H1 (cell line): ENCODE data around the gene PARP15. TPM values are rescaled to one million over a fixed set of nuclear protein-coding genes. Genes with fewer than 3 reads are reported as not detected.

Experiments
- CTCF ChIA-PET: fragments of 300-600 bp; sonication (Branson Sonifier 250); formaldehyde crosslinking; loops from one replicate; lab custom pipeline; 2021; ENCODE audit not compliant: partially characterized antibody; lab: Charles Lee
- POLR2A ChIA-PET: fragments of 300-600 bp; sonication (Branson Sonifier 250); formaldehyde crosslinking; loops from one replicate; lab custom pipeline; 2021; ENCODE audit warnings: inconsistent platforms; ENCODE audit not compliant: partially characterized antibody; lab: Charles Lee
- DNase-seq, 2 experiments: peaks; one replicate each; pipeline versions ENCODE4 v3.0.0 to v3.0.0-alpha.2; 2010 to 2022; ENCODE audit warnings: low spot score in 2 of 2, low read depth in 1 of 2, mixed read lengths in 1 of 2
- FAIRE-seq: peaks from 2 replicates; lab custom pipeline; 2011; peaks lifted over from hg19 to GRCh38; lab: Jason Lieb, UNC
- H2AFZ ChIP-seq: 2 replicates; pipeline ENCODE4 v1.8.1; 2012; ENCODE audit warnings: low read length, inconsistent platforms
- H2AK5ac ChIP-seq: 2 replicates; pipeline ENCODE4 v1.6.1; 2013; ENCODE audit warnings: low read depth, low read length
- H2BK120ac ChIP-seq: replicated peaks from 2 replicates; pipeline ENCODE3; 2013; ENCODE audit warnings: low read depth, low read length, inconsistent platforms
- H2BK12ac ChIP-seq: 2 replicates; pipeline ENCODE4 v1.6.1; 2013; ENCODE audit warnings: low read depth, low read length
- H2BK15ac ChIP-seq: 2 replicates; pipeline ENCODE4 v1.6.1; 2013; ENCODE audit warnings: low read length
- H2BK20ac ChIP-seq: 2 replicates; pipeline ENCODE4 v1.6.1; 2013; ENCODE audit warnings: low read length
- H2BK5ac ChIP-seq: 2 replicates; pipeline ENCODE4 v1.6.1; 2013; ENCODE audit warnings: low read depth, low read length
- H3K14ac ChIP-seq: 2 replicates; pipeline ENCODE4 v1.6.1; 2013; ENCODE audit warnings: inconsistent platforms; ENCODE audit not compliant: insufficient read length
- H3K18ac ChIP-seq: 2 replicates; pipeline ENCODE4 v1.6.1; 2013; ENCODE audit warnings: low read length; ENCODE audit errors: extremely low read depth
- H3K23ac ChIP-seq: 2 replicates; pipeline ENCODE4 v1.6.1; 2013; ENCODE audit warnings: inconsistent platforms; ENCODE audit not compliant: insufficient read length
- H3K23me2 ChIP-seq: 2 replicates; pipeline ENCODE4 v1.6.1; 2013; ENCODE audit warnings: low read depth, low read length
- H3K27ac ChIP-seq: 2 replicates; pipeline ENCODE4 v1.6.1; 2011; ENCODE audit warnings: low read depth, low read length, inconsistent platforms
- H3K27me3 ChIP-seq, 4 experiments: replicated peaks in 1 of 4; 1 replicate in 1 of 4; 2 replicates in 3 of 4; pipeline versions ENCODE4 v1.6.1 to v1.8.1; 2011 to 2013; ENCODE audit warnings: low read length in 3 of 4, mild to moderate bottlenecking in 3 of 4, inconsistent platforms in 2 of 4, mixed read lengths in 2 of 4, moderate library complexity in 1 of 4; ENCODE audit not compliant: control insufficient read depth in 3 of 4, insufficient read depth in 3 of 4; ENCODE audit errors: extremely low read depth in 1 of 4
- H3K36me3 ChIP-seq, 4 experiments: 2 replicates each; pipeline versions ENCODE4 v1.6.1 to v1.8.1; 2011 to 2013; ENCODE audit warnings: mild to moderate bottlenecking in 4 of 4, low read length in 3 of 4, moderate library complexity in 2 of 4, control low read depth in 1 of 4, inconsistent platforms in 1 of 4; ENCODE audit not compliant: insufficient read depth in 4 of 4, control insufficient read depth in 2 of 4
- H3K4ac ChIP-seq: replicated peaks from 2 replicates; pipeline ENCODE3; 2013; ENCODE audit warnings: low read length, low read depth, mixed read lengths, inconsistent platforms; ENCODE audit not compliant: insufficient read length
- H3K4me1 ChIP-seq, 4 experiments: replicated peaks in 1 of 4; 1 replicate in 1 of 4; 2 replicates in 3 of 4; pipeline versions ENCODE4 v1.6.1 to v1.8.1; 2011 to 2013; ENCODE audit warnings: low read length in 3 of 4, inconsistent platforms in 2 of 4, mixed read lengths in 1 of 4; ENCODE audit not compliant: insufficient read depth in 4 of 4, control insufficient read depth in 3 of 4
- H3K4me2 ChIP-seq, 2 experiments: 2 replicates each; pipeline versions ENCODE4 v1.6.1 to v1.8.1; 2011 to 2013; ENCODE audit warnings: low read depth in 2 of 2, low read length in 2 of 2, control low read depth in 1 of 2, inconsistent platforms in 1 of 2, mild to moderate bottlenecking in 1 of 2; ENCODE audit not compliant: insufficient read depth in 1 of 2
- H3K4me3 ChIP-seq, 4 experiments: fragments of 200-600, 300-600 bp in 1 of 4; sonication (generic), shearing (Covaris generic), sonication (Bioruptor Twin) in 1 of 4; 2 replicates each; pipeline versions ENCODE4 v1.5.1 to v1.8.1; 2011 to 2016; ENCODE audit warnings: low read length in 4 of 4, low read depth in 3 of 4, control low read depth in 2 of 4, inconsistent platforms in 2 of 4, mild to moderate bottlenecking in 2 of 4, mixed read lengths in 1 of 4, moderate library complexity in 1 of 4; ENCODE audit not compliant: insufficient read depth in 2 of 4; ENCODE audit errors: extremely low read depth in 1 of 4
- H3K56ac ChIP-seq: replicated peaks from 2 replicates; pipeline ENCODE3; 2013; ENCODE audit warnings: low read depth, mild to moderate bottlenecking, mixed read lengths, low read length, inconsistent platforms; ENCODE audit not compliant: insufficient read length
- H3K79me1 ChIP-seq: 2 replicates; pipeline ENCODE4 v1.6.1; 2013; ENCODE audit warnings: low read depth, low read length, control low read depth
- H3K79me2 ChIP-seq, 2 experiments: 2 replicates each; pipeline versions ENCODE4 v1.6.1 to v1.8.1; 2012 to 2013; ENCODE audit warnings: low read length in 2 of 2, mild to moderate bottlenecking in 2 of 2, inconsistent platforms in 1 of 2; ENCODE audit not compliant: insufficient read depth in 2 of 2, control insufficient read depth in 1 of 2
- H3K9ac ChIP-seq, 4 experiments: replicated peaks in 1 of 4; 1 replicate in 1 of 4; 2 replicates in 3 of 4; pipeline versions ENCODE4 v1.6.1 to v1.8.1; 2011 to 2013; ENCODE audit warnings: low read depth in 3 of 4, low read length in 3 of 4, control low read depth in 2 of 4, mild to moderate bottlenecking in 2 of 4, moderate library complexity in 2 of 4, inconsistent platforms in 1 of 4; ENCODE audit errors: extremely low read depth in 1 of 4
- H3K9me3 ChIP-seq, 2 experiments: 2 replicates each; pipeline versions ENCODE4 v1.6.1 to v1.8.1; 2012 to 2013; ENCODE audit warnings: mild to moderate bottlenecking in 2 of 2, moderate library complexity in 2 of 2, control low read depth in 1 of 2, inconsistent platforms in 1 of 2, low read depth in 1 of 2, low read length in 1 of 2, mixed read lengths in 1 of 2; ENCODE audit not compliant: insufficient read depth in 2 of 2
- H4K20me1 ChIP-seq, 2 experiments: replicated peaks in 1 of 2; 2 replicates each; pipeline versions ENCODE3 to v1.8.1; 2011 to 2013; ENCODE audit warnings: inconsistent platforms in 2 of 2, low read length in 2 of 2, mild to moderate bottlenecking in 1 of 2; ENCODE audit not compliant: insufficient read depth in 2 of 2, control insufficient read depth in 1 of 2
- H4K5ac ChIP-seq: 2 replicates; pipeline ENCODE4 v1.6.1; 2013; ENCODE audit warnings: low read length, low read depth, mixed read lengths, inconsistent platforms; ENCODE audit not compliant: insufficient read length
- H4K8ac ChIP-seq: 2 replicates; pipeline ENCODE4 v1.8.0; 2013; ENCODE audit warnings: mild to moderate bottlenecking, moderate library complexity, low read length, inconsistent platforms; ENCODE audit not compliant: insufficient read depth; ENCODE audit errors: extremely low read depth
- H4K91ac ChIP-seq: replicated peaks from 2 replicates; pipeline ENCODE3; 2013; ENCODE audit warnings: low read length, mixed read lengths, inconsistent platforms; ENCODE audit not compliant: insufficient read length
- BACH1 ChIP-seq: IDR thresholded peaks from 2 replicates; pipeline ENCODE4 v1.6.1; 2012; ENCODE audit warnings: low read length, improper control_type of control experiment
- CREB1 ChIP-seq: IDR thresholded peaks from 2 replicates; pipeline ENCODE4 v1.6.1; 2012; ENCODE audit warnings: inconsistent platforms
- CTCF ChIP-seq, 3 experiments: IDR thresholded peaks; 1 replicate in 2 of 3; 2 replicates in 1 of 3; pipeline versions ENCODE4 v1.5.1 to v1.6.1; 2011; ENCODE audit warnings: low read length in 3 of 3, mild to moderate bottlenecking in 3 of 3, inconsistent platforms in 2 of 3, low read depth in 1 of 3, moderate library complexity in 1 of 3; ENCODE audit not compliant: insufficient read depth in 1 of 3; ENCODE audit errors: control extremely low read depth in 1 of 3
- EP300 ChIP-seq, 2 experiments: IDR thresholded peaks; 1 replicate in 1 of 2; 2 replicates in 1 of 2; pipeline ENCODE4 v1.6.1; 2011 to 2012; ENCODE audit warnings: low read depth in 2 of 2, low read length in 2 of 2, mild to moderate bottlenecking in 2 of 2, borderline replicate concordance in 1 of 2, inconsistent platforms in 1 of 2, moderate library complexity in 1 of 2
- PHF8 ChIP-seq: fragments of 200-600 bp; sonication (generic); conservative IDR thresholded peaks from 2 replicates; pipeline ENCODE4 v1.7.1; 2012; ENCODE audit warnings: low read depth, mild to moderate bottlenecking, inconsistent platforms, low read length, moderate library complexity
- RAD21 ChIP-seq, 2 experiments: IDR thresholded peaks in 1 of 2; conservative IDR thresholded peaks in 1 of 2; 2 replicates each; pipeline ENCODE4 v1.6.1; 2011; ENCODE audit warnings: low read depth in 2 of 2, low read length in 2 of 2, improper control_type of control experiment in 1 of 2, inconsistent platforms in 1 of 2, mild to moderate bottlenecking in 1 of 2, moderate library complexity in 1 of 2
- RNF2 ChIP-seq: fragments of 200-900, 300-1000 bp; sonication (generic); IDR thresholded peaks from 2 replicates; pipeline ENCODE4 v1.7.1; 2016; ENCODE audit warnings: borderline replicate concordance, low read depth, mild to moderate bottlenecking, antibody characterized with exemption, low read length; ENCODE audit not compliant: poor library complexity, severe bottlenecking; ENCODE audit errors: missing control alignments
- TBP ChIP-seq: IDR thresholded peaks from 2 replicates; pipeline ENCODE4 v1.6.1; 2011; ENCODE audit warnings: low read depth, low read length, improper control_type of control experiment
- YY1 ChIP-seq: IDR thresholded peaks from 2 replicates; pipeline ENCODE4 v1.6.1; 2011; ENCODE audit warnings: low read depth, mild to moderate bottlenecking, low read length
- WGBS, 2 experiments: shearing (Covaris generic) in 1 of 2; methylation state at CpG; one replicate each; pipeline versions ENCODE4 v1.1.6 to v1.1.7; 2013 to 2015; ENCODE audit warnings: low lambda C conversion rate in 2 of 2, mixed read lengths in 2 of 2, inconsistent platforms in 1 of 2, low coverage in 1 of 2, missing lambda C conversion rate in 1 of 2; ENCODE audit not compliant: insufficient replicate concordance in 2 of 2, insufficient coverage in 1 of 2, insufficient read length in 1 of 2; ENCODE audit errors: extremely low coverage in 1 of 2, missing lambda C conversion rate in 1 of 2; 5-methylcytosine and 5-hydroxymethylcytosine counted together
- polyA plus RNA-seq, 7 experiments: library from polyadenylated mRNA; depleted of rRNA in 3 of 7; stranded (reverse) in 5 of 7; unstranded in 2 of 7; fragments of >200 nt in 5 of 7; fragments of 200-250 nt in 2 of 7; gene quantifications; 1 replicate in 5 of 7; 2 replicates in 1 of 7; 4 replicates in 1 of 7; pipeline versions ENCODE4 v1.2.1 to v1.2.3, GENCODE V29; 2011 to 2013; ENCODE audit warnings: missing spikeins in 2 of 7, mixed read lengths in 2 of 7
- total RNA-seq: library from RNA; stranded (reverse); fragmentation: NEBNext Ultra II Directional; extraction: Animal tissue kit (Norgen Biotek cat#: 25700); gene quantifications from 2 replicates; pipeline ENCODE4 v1.2.1, GENCODE V29; 2021

Gene PARP15
- total and polyA plus RNA-seq, 2 of the 8 experiments (the other 6 are each of a cell fraction or from before 2014, with no cell fraction given), result 0.37 to 0.45 TPM

DNA sequence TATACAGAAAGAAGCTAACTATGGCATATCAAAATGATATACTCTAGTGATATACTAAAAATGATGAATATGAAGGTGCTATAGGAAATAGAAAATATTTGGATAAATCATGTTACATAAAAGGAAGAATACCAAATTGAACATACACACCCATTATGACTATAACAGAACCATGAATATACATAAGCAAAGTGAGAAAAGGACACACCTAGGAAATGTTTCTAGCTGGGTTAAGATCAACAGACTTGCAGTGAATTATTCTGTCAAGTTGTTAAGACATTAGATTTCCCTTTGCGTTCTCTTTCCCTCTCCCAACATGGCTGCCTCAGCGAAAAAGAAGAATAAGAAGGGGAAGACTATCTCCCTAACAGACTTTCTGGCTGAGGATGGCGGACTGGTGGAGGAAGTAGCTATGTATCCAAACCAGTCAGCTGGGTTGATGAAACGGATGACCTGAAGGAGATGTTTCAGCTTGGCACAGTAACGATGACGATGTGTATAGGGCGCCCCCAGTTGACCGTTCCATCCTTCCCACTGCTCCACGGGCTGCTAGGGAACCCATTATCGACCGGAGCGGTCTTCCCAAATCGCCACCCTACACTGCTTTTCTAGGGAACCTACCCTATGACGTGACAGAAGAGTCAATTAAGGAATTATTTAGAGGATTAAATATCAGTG, 83.0 kb downstream of the PARP15 start:
- Histone ChIP-seq H3K23ac (no peak overlapping the region), H3K56ac (no peak overlapping the region), H3K27ac (no peak overlapping the region), H3K27me3 (no peaks in the 10 kb centered on the region), H4K20me1 (no peaks in the 10 kb centered on the region), H2BK12ac (no peak overlapping the region), H3K18ac (no peak overlapping the region), H2BK120ac (no peak overlapping the region), H4K91ac (no peak overlapping the region), H3K4me2 (no peak overlapping the region), H3K36me3 (no peaks in the 10 kb centered on the region), H3K9ac (no peak overlapping the region), H3K23me2 (no peaks in the 10 kb centered on the region), H3K4ac (no peak overlapping the region), H3K4me3 (no peak overlapping the region), H2BK15ac (no peak overlapping the region), H2AFZ (peak overlapping the region; percentile 81), H3K14ac (no peak overlapping the region), H3K4me1 (no peaks in the 10 kb centered on the region), H3K9me3 (no peaks in the 10 kb centered on the region), H3K79me1 (no peaks in the 10 kb centered on the region), H2BK20ac (no peak overlapping the region), H4K5ac (no peak overlapping the region), H2AK5ac (no peak overlapping the region), H3K79me2 (no peaks in the 10 kb centered on the region), H4K8ac (no peak overlapping the region), H2BK5ac (no peak overlapping the region)
- CTCF ChIA-PET, result interaction anchor here (0.6 to 3.4 kb wide), 16 partner anchors 9 to 502 kb away, joined by 3 to 16 read pairs (median 3); no protein-coding TSS in a partner anchor
- FAIRE-seq (peak; percentile 88), DNase-seq (peak; percentile 43 to 78)
- POLR2A ChIA-PET, result interaction anchor here (0.5 to 0.9 kb wide), 3 partner anchors 107 to 274 kb away, joined by 3 to 4 read pairs (median 4); no protein-coding TSS in a partner anchor
- 37% methylated on average over 14 of the region's 14 CpGs; no CpG with 5 or more reads in 1 of the 2 experiments for WGBS, 2 experiments
- 0 out of 2 replicates have a peak, but pooled peaks have one; percentile 36 for TF ChIP-seq BACH1
- TF ChIP-seq RNF2, result no peak
- TF ChIP-seq RAD21 (IDR thresholded peaks at IDR 0.05 in 1 of 2, conservative IDR thresholded peaks at IDR 0.05 in 1 of 2; ENCODE audit: low read depth in 2 of 2, low read length in 2 of 2), result peak; percentile 87 to 89
- TF ChIP-seq CTCF (IDR thresholded peaks at IDR 0.05; ENCODE audit: control extremely low read depth in 1 of 3, insufficient read depth in 1 of 3, low read depth in 1 of 3, low read length in 3 of 3), result peak; percentile 75 to 89 (median 77)
- TF ChIP-seq CREB1, result peak; percentile 54; the same call in 1 of the 2 replicates
- no peak for TF ChIP-seq TBP
- TF ChIP-seq YY1, result peak; percentile 81
- TF ChIP-seq PHF8, result no peak
- no peak for TF ChIP-seq EP300 (IDR thresholded peaks at IDR 0.05; ENCODE audit: borderline replicate concordance in 1 of 2, low read depth in 2 of 2, low read length in 2 of 2)
